H1 (cell line): ENCODE measurements around the gene FHL1. TPM values are rescaled to one million over a fixed set of nuclear protein-coding genes. Genes with fewer than 3 reads are reported as not detected.

Experiments
- BCL11A ChIP-seq, 2 experiments: IDR thresholded peaks; one replicate each; pipeline ENCODE4 v1.6.1; 2011; ENCODE audit warnings: low read depth in 2 of 2, low read length in 2 of 2, mild to moderate bottlenecking in 2 of 2
- EGR1 ChIP-seq: IDR thresholded peaks from 2 replicates; pipeline ENCODE4 v1.6.1; 2011; ENCODE audit warnings: low read depth, low read length, borderline replicate concordance
- GTF2F1 ChIP-seq: IDR thresholded peaks from 2 replicates; pipeline ENCODE4 v1.6.1; 2012; ENCODE audit warnings: low read depth, low read length, improper control_type of control experiment, borderline replicate concordance
- PHF8 ChIP-seq: fragments of 200-600 bp; sonication (generic); conservative IDR thresholded peaks from 2 replicates; pipeline ENCODE4 v1.7.1; 2012; ENCODE audit warnings: low read depth, mild to moderate bottlenecking, inconsistent platforms, low read length, moderate library complexity
- SP2 ChIP-seq: IDR thresholded peaks from 2 replicates; pipeline ENCODE4 v1.6.1; 2012; ENCODE audit warnings: mild to moderate bottlenecking, low read length, inconsistent platforms
- SP4 ChIP-seq: IDR thresholded peaks from 2 replicates; pipeline ENCODE4 v1.6.1; 2012; ENCODE audit warnings: low read length, inconsistent platforms
- SRF ChIP-seq: IDR thresholded peaks from 2 replicates; pipeline ENCODE4 v1.6.1; 2011; ENCODE audit warnings: mild to moderate bottlenecking, low read depth, low read length, moderate library complexity
- polyA plus RNA-seq, 7 experiments: library from polyadenylated mRNA; depleted of rRNA in 3 of 7; stranded (reverse) in 5 of 7; unstranded in 2 of 7; fragments of >200 nt in 5 of 7; fragments of 200-250 nt in 2 of 7; gene quantifications; 1 replicate in 5 of 7; 2 replicates in 1 of 7; 4 replicates in 1 of 7; pipeline versions ENCODE4 v1.2.1 to v1.2.3, GENCODE V29; 2011 to 2013; ENCODE audit warnings: missing spikeins in 2 of 7, mixed read lengths in 2 of 7
- total RNA-seq: library from RNA; stranded (reverse); fragmentation: NEBNext Ultra II Directional; extraction: Animal tissue kit (Norgen Biotek cat#: 25700); gene quantifications from 2 replicates; pipeline ENCODE4 v1.2.1, GENCODE V29; 2021

The FHL1 gene
- total and polyA plus RNA-seq, 2 of the 8 experiments (the other 6 are each of a cell fraction or from before 2014, with no cell fraction given), result 45.0 to 56.5 TPM

- TF ChIP-seq BCL11A (IDR thresholded peaks at IDR 0.05; ENCODE audit: low read depth in 2 of 2, low read length in 2 of 2), result no peak
- TF ChIP-seq SP2, result no peak
- no peak for TF ChIP-seq SP4
- no peak for TF ChIP-seq EGR1
- no peak for TF ChIP-seq SRF
- no peak for TF ChIP-seq GTF2F1
- no peak for TF ChIP-seq PHF8
These were observed 57.2 kb downstream of the FHL1 start (continued) for GRCh38 chrX:136204571-136204970.
